BJ (cell line): ENCODE data around the gene SV2B. TPM values are rescaled to one million over a fixed set of nuclear protein-coding genes. Genes with fewer than 3 reads are reported as not detected.

Experiments
- CTCF ChIA-PET: fragments of 350-600 bp; formaldehyde crosslinking; extraction: SDS; loops from one replicate; lab custom pipeline; 2021; ENCODE audit warnings: antibody characterized with exemption, inconsistent platforms; lab: Yijun Ruan, JAX
- POLR2A ChIA-PET: fragments of 300-600 bp; sonication (Branson Sonifier 250); formaldehyde crosslinking; extraction: SDS; loops from one replicate; lab custom pipeline; 2021; ENCODE audit warnings: antibody characterized with exemption; lab: Charles Lee
- DNase-seq: peaks from one replicate; pipeline ENCODE4 v3.0.0-alpha.2; 2011; ENCODE audit warnings: low read depth
- H3K27me3 ChIP-seq: 2 replicates; pipeline ENCODE4 v1.6.0; 2011; ENCODE audit warnings: low read length; ENCODE audit not compliant: control insufficient read depth, insufficient read depth
- H3K36me3 ChIP-seq: 2 replicates; pipeline ENCODE4 v1.5.1; 2011; ENCODE audit warnings: low read length; ENCODE audit not compliant: control insufficient read depth, insufficient read depth
- H3K4me3 ChIP-seq: 2 replicates; pipeline ENCODE4 v1.5.1; 2011; ENCODE audit warnings: low read depth, mild to moderate bottlenecking, control low read depth, low read length
- polyA plus RNA-seq: library from polyadenylated mRNA; depleted of rRNA; stranded (reverse); fragments of >200 nt; gene quantifications from 2 replicates; pipeline ENCODE4 v1.2.3, GENCODE V29; 2011
- TF ChIP-seq, protein P1 (sequence below): IDR thresholded peaks from 2 replicates; pipeline ENCODE4 v1.5.1; 2011; ENCODE audit warnings: low read depth, mild to moderate bottlenecking, control low read depth, inconsistent platforms, low read length, moderate library complexity; ENCODE audit not compliant: insufficient read depth

The SV2B gene
- polyA plus RNA-seq, 1 experiment: not detected

DNA sequence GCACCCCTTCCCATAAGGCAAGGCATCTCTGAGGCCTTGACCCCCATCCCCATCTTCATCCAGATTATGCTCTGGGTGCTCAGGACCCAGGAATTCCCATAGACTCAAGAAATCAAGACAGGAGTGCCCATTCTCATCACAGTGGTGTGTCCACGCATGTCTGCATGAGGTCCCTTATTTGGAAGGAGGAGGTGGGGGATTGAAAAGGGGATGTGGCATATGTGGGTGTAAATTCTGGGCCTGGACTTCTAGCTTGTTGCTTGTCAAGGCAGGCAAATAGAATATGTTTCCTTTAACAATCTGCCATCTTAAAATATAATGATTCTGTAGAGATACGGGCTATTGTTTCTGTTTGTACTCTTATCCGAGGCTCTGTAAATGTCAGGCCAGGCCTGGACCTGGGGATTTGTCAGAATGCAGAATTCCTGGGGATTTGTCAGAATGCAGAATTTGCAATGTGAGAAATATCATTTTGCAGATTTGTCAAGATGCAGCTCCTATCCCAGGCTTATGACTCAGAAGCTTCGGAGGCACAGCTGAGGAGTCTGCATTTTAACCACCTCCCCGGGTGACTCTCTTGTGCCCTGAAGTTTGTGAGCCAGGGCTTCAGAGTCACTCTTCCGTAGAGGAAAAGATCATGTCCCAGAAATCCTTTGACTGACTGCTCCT lies 157.8 kb downstream of the SV2B start:
- DNase-seq: no peak
- Histone ChIP-seq H3K27me3 (no peaks in the 10 kb centered on the region), H3K36me3 (no peaks in the 10 kb centered on the region; the same call in 1 of the 2 replicates), H3K4me3 (no peak overlapping the region)
- CTCF ChIA-PET: interaction anchor here (1.3 to 1.5 kb wide), 3 partner anchors 11 to 14 kb away, joined by 3 to 6 read pairs (median 5); no protein-coding TSS in a partner anchor
- POLR2A ChIA-PET: no interaction called here
- TF ChIP-seq, protein P1, sequence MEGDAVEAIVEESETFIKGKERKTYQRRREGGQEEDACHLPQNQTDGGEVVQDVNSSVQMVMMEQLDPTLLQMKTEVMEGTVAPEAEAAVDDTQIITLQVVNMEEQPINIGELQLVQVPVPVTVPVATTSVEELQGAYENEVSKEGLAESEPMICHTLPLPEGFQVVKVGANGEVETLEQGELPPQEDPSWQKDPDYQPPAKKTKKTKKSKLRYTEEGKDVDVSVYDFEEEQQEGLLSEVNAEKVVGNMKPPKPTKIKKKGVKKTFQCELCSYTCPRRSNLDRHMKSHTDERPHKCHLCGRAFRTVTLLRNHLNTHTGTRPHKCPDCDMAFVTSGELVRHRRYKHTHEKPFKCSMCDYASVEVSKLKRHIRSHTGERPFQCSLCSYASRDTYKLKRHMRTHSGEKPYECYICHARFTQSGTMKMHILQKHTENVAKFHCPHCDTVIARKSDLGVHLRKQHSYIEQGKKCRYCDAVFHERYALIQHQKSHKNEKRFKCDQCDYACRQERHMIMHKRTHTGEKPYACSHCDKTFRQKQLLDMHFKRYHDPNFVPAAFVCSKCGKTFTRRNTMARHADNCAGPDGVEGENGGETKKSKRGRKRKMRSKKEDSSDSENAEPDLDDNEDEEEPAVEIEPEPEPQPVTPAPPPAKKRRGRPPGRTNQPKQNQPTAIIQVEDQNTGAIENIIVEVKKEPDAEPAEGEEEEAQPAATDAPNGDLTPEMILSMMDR: no peak

DNA sequence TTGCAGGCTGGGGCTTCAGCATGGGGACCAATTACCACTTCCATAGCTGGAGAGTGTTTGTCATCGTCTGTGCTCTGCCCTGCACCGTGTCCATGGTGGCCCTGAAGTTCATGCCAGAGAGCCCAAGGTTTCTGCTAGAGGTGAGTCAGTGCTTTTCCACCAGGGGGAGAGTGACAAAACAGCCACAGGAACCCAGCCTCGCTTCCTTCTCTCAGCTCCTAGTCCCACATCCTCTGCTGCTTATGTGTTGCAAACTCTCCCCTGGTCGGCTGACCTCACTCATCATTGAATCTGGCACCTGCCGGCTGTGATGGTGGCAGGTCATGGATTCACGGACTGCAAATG lies 158.3 kb downstream of the SV2B start:
- H3K36me3 ChIP-seq: no peaks in the 10 kb centered on the region; the same call in 1 of the 2 replicates
- ChIA-PET POLR2A (no interaction called here), CTCF (interaction anchor here (1.5 to 1.6 kb wide), 2 partner anchors 12 to 302 kb away, joined by 3 read pairs; no protein-coding TSS in a partner anchor)
- H3K27me3 ChIP-seq: no peaks in the 10 kb centered on the region
- TF ChIP-seq, protein P1: no peak
- DNase-seq: no peak
- H3K4me3 ChIP-seq: no peak overlapping the region

DNA sequence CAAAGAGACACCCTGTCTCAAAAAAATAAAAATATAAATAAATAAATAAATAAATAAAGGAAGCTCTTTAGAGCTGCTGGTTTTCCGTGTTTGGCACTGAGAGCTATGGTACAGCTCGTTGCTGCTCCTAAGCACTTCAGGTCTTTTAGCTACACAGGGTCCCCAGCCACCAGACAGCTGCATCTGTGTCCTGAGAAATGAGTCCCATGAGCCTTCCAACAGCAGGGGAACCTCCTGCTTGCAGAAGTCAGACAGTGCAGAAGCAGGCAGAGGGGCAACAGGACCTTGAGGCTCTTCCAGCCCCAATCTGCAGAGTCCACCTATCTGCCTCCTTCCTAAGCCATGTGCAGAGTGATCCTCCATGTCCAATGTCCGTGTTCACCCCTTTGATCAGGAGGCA lies 159.0 kb downstream of the SV2B start:
- Histone ChIP-seq H3K36me3 (no peaks in the 10 kb centered on the region), H3K27me3 (no peaks in the 10 kb centered on the region), H3K4me3 (no peak overlapping the region)
- POLR2A ChIA-PET: no interaction called here
- no peak for DNase-seq
- CTCF ChIA-PET: interaction anchor here (1.5 to 1.6 kb wide), 2 partner anchors 11 to 302 kb away, joined by 3 read pairs; no protein-coding TSS in a partner anchor
- TF ChIP-seq, protein P1: no peak

DNA sequence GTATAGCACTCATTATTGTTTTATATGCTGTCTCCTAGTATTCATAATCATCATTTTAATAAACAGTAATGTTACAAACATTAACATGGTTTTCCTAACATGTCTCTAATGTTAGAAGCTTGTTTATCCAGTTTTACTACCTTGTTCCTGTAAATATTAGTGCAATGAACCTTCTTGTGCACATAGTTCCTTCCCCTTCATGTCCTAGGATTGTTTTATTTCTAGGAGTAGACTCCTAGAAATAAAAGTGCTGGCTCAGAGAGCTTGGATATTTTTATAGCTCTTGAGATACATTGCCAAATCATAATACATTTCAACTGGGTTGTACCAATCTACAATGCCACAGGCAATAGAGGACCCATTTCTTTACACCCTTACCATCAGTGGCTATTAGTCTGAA lies 161.3 kb downstream of the SV2B start:
- no peaks in the 10 kb centered on the region for H3K27me3 ChIP-seq
- H3K36me3 ChIP-seq: no peaks in the 10 kb centered on the region
- DNase-seq: no peak
- no peak overlapping the region for H3K4me3 ChIP-seq
- ChIA-PET CTCF (interaction anchor here (0.6 to 1.9 kb wide), 3 partner anchors 11 to 656 kb away, joined by 3 to 9 read pairs (median 3); no protein-coding TSS in a partner anchor), POLR2A (no interaction called here)
- TF ChIP-seq, protein P1: no peak

DNA sequence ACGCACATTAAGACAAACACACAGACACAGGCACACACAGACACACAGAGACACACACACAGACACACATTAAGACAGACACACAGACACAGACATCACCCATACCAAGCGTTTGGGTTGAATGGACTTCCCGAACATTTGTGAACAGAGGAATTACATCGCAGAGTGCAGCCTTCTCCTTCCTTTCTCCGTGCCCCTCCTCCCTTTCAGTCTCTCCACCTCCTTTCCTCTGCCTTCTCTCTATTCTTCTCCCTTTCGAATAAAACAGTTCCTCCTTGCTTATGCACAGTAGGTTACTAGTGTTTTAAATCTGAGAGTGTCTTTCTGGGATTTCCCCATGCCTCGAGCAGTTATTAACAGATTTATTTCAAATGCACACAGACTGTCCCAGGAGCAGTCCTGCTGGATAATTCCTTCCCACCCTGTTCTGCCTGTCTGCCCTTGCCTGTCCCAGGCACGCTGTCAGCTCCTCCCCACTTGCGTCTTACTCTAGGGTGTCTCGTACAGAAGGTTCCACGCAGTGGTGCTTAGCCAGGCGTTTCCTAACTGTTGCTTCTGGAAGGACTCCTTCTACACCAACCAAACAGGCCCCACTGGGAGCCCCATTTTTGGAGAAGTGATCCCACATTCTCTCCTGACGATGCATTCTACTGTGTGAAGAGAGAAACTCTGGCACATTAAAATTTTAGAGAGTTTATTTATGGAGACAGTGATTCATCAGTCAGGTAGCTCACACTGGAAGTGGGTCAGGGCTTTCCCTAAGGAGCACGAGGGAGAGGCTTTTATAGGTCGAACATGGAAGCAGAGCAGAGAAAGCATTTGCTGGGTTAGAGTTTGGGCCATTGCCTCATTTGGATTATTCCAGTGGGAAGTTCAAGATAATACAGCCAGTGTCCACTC lies 163.8 kb downstream of the SV2B start:
- Histone ChIP-seq H3K4me3 (no peak overlapping the region), H3K36me3 (no peaks in the 10 kb centered on the region), H3K27me3 (no peaks in the 10 kb centered on the region)
- TF ChIP-seq, protein P1: no peak
- CTCF ChIA-PET: interaction anchor here (0.7 to 1.4 kb wide), 2 partner anchors 17 to 207 kb away, joined by 4 read pairs; no protein-coding TSS in a partner anchor
- no peak for DNase-seq
- POLR2A ChIA-PET: no interaction called here
